HepG2 (cell line): Measurements from ENCODE around the gene APBB1. TPM values are rescaled to one million over a fixed set of nuclear protein-coding genes. Genes with fewer than 3 reads are reported as not detected.
A peak's percentile ranks its signal among the peaks of the same experiment; 100 is the strongest.

Experiments
- CREM ChIP-seq, 2 experiments: sonication (generic) in 1 of 2; formaldehyde crosslinking in 1 of 2; IDR thresholded peaks; 2 replicates each; pipeline versions ENCODE4 v1.4.0 to v1.6.1; 2016 to 2020; ENCODE audit warnings: antibody characterized with exemption in 1 of 2, mild to moderate bottlenecking in 1 of 2, missing genetic modification reagents in 1 of 2
- ELF3 ChIP-seq: IDR thresholded peaks from 2 replicates; pipeline ENCODE4 v1.6.1; 2016; ENCODE audit warnings: missing genetic modification reagents, missing compliant biosample characterization
- GFI1 ChIP-seq: sonication (generic); formaldehyde crosslinking; IDR thresholded peaks from 2 replicates; pipeline ENCODE4 v1.5.0; 2020; ENCODE audit warnings: missing genetic modification reagents, mild to moderate bottlenecking, borderline replicate concordance
- KDM6A ChIP-seq: IDR thresholded peaks from 2 replicates; pipeline ENCODE4 v1.6.1; 2016; ENCODE audit warnings: low read depth
- MAZ ChIP-seq, 2 experiments: sonication (generic) in 1 of 2; formaldehyde crosslinking in 1 of 2; IDR thresholded peaks; 2 replicates each; pipeline versions ENCODE4 v1.5.0 to v1.6.1; 2012 to 2020; ENCODE audit warnings: low read depth in 2 of 2, mild to moderate bottlenecking in 2 of 2, borderline replicate concordance in 1 of 2, improper control_type of control experiment in 1 of 2, low read length in 1 of 2, missing genetic modification reagents in 1 of 2, moderate library complexity in 1 of 2
- MTA3 ChIP-seq: sonication (generic); formaldehyde crosslinking; IDR thresholded peaks from 2 replicates; pipeline ENCODE4 v1.4.0; 2020; ENCODE audit warnings: missing genetic modification reagents
- NONO ChIP-seq, 2 experiments: fragments of 450-650 bp in 1 of 2; sonication (generic) in 1 of 2; formaldehyde crosslinking in 1 of 2; IDR thresholded peaks in 1 of 2; conservative IDR thresholded peaks in 1 of 2; 2 replicates each; pipeline versions ENCODE4 v1.6.1 to v1.8.0; 2017 to 2022; ENCODE audit warnings: mild to moderate bottlenecking in 1 of 2, missing genetic modification reagents in 1 of 2, moderate library complexity in 1 of 2
- RXRB ChIP-seq: IDR thresholded peaks from 2 replicates; pipeline ENCODE4 v1.6.1; 2016; ENCODE audit warnings: borderline replicate concordance, missing genetic modification reagents, missing compliant biosample characterization
- SMARCC2 ChIP-seq: fragments of 450-650 bp; IDR thresholded peaks from 2 replicates; pipeline ENCODE4 v1.6.1; 2017; ENCODE audit warnings: antibody characterized with exemption, mild to moderate bottlenecking
- SUZ12 ChIP-seq: fragments of 150-350 bp; IDR thresholded peaks from 2 replicates; pipeline ENCODE4 v1.6.1; 2014; ENCODE audit warnings: low read depth, low read length
- XRCC5 ChIP-seq: fragments of 200-400 bp; formaldehyde crosslinking; optimal IDR thresholded peaks from 2 replicates; pipeline ENCODE3; 2017; ENCODE audit warnings: mild to moderate bottlenecking, low read length
- ZMYM3 ChIP-seq: sonication (generic); formaldehyde crosslinking; IDR thresholded peaks from 2 replicates; pipeline ENCODE4 v1.5.1; 2020; ENCODE audit warnings: mild to moderate bottlenecking, missing genetic modification reagents
- polyA plus RNA-seq, 8 experiments: library from polyadenylated mRNA; depleted of rRNA in 3 of 8; stranded (reverse) in 7 of 8; unstranded in 1 of 8; fragments of >200 nt; fragmentation: Illumina TruSeq in 4 of 8; extraction: Trizol in 4 of 8; gene quantifications; 2 replicates each; pipeline versions ENCODE4 v1.2.1 to v1.2.3, GENCODE V29; 2011 to 2016; ENCODE audit warnings: low read depth in 4 of 8, missing spikeins in 1 of 8, mixed read lengths in 1 of 8; ENCODE audit not compliant: insufficient read depth in 1 of 8
- total RNA-seq, 5 experiments: library from RNA; depleted of rRNA; stranded (reverse); fragments of >200 nt; fragmentation: Illumina TruSeq; extraction: Trizol; gene quantifications; 2 replicates each; pipeline ENCODE4 v1.2.3, GENCODE V29; 2016; ENCODE audit warnings: low read depth in 1 of 5
- TF ChIP-seq, protein P1 (sequence below): sonication (generic); formaldehyde crosslinking; IDR thresholded peaks from 2 replicates; pipeline ENCODE4 v1.5.1; 2020; ENCODE audit warnings: missing genetic modification reagents, mild to moderate bottlenecking, borderline replicate concordance
- TF ChIP-seq, protein P2 (sequence below): IDR thresholded peaks from 2 replicates; pipeline ENCODE4 v1.6.1; 2016; ENCODE audit warnings: mild to moderate bottlenecking
- TF ChIP-seq, protein P3 (sequence below): sonication (generic); formaldehyde crosslinking; IDR thresholded peaks from 2 replicates; pipeline ENCODE4 v1.4.0; 2020; ENCODE audit warnings: missing genetic modification reagents, borderline replicate concordance
- TF ChIP-seq, protein P4 (sequence below): sonication (generic); formaldehyde crosslinking; IDR thresholded peaks from 2 replicates; pipeline ENCODE4 v1.9.0; 2022; ENCODE audit warnings: low read depth, missing genetic modification reagents
- TF ChIP-seq, protein P5 (sequence below), 2 experiments: sonication (generic) in 1 of 2; formaldehyde crosslinking in 1 of 2; IDR thresholded peaks; 2 replicates each; pipeline versions ENCODE4 v1.4.0 to v1.6.1; 2016 to 2020; ENCODE audit warnings: borderline replicate concordance in 1 of 2, low read depth in 1 of 2, mild to moderate bottlenecking in 1 of 2, missing genetic modification reagents in 1 of 2

APBB1 gene
- total and polyA plus RNA-seq, 2 of the 13 experiments (the other 11 are each of a cell fraction or from before 2014, with no cell fraction given): 1.7 to 3.5 TPM

DNA sequence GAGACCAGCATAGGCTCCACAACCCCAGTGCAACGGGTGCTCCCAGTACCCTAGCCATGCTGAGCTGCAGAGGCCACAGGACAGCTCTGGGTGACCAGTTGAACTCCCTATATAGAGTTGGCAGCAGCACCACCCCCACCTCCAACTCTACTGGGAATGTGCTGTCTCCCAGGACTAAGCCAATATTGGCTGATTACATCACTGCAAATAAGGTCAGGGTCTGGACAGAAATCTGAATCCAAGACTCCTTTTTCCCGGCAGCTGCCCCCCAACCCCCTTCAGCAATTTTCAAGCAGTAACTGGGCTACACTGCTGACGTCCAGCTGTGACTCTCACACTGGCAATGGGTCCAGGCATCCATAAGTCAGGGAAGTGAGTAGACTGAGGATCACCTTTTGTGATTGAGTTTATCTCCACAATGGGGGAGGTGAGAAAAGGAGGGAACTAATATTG, 22.0 kb upstream of the APBB1 start, which contains the start of gene HPX (continued):
- TF ChIP-seq, protein P1, sequence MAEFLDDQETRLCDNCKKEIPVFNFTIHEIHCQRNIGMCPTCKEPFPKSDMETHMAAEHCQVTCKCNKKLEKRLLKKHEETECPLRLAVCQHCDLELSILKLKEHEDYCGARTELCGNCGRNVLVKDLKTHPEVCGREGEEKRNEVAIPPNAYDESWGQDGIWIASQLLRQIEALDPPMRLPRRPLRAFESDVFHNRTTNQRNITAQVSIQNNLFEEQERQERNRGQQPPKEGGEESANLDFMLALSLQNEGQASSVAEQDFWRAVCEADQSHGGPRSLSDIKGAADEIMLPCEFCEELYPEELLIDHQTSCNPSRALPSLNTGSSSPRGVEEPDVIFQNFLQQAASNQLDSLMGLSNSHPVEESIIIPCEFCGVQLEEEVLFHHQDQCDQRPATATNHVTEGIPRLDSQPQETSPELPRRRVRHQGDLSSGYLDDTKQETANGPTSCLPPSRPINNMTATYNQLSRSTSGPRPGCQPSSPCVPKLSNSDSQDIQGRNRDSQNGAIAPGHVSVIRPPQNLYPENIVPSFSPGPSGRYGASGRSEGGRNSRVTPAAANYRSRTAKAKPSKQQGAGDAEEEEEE (CRISPR knock-in tag): no peak
- 0 out of 2 replicates have a peak, but pooled peaks have one; percentile 18 for TF ChIP-seq ELF3 (CRISPR knock-in tag)
- peak; percentile 70; the same call in 1 of the 2 replicates for TF ChIP-seq RXRB (CRISPR knock-in tag)
- TF ChIP-seq GFI1: peak; percentile 96
- TF ChIP-seq, protein P2, sequence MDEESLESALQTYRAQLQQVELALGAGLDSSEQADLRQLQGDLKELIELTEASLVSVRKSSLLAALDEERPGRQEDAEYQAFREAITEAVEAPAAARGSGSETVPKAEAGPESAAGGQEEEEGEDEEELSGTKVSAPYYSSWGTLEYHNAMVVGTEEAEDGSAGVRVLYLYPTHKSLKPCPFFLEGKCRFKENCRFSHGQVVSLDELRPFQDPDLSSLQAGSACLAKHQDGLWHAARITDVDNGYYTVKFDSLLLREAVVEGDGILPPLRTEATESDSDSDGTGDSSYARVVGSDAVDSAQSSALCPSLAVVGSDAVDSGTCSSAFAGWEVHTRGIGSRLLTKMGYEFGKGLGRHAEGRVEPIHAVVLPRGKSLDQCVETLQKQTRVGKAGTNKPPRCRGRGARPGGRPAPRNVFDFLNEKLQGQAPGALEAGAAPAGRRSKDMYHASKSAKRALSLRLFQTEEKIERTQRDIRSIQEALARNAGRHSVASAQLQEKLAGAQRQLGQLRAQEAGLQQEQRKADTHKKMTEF (CRISPR knock-in tag): peak; percentile 69; the same call in 1 of the 2 replicates
- TF ChIP-seq KDM6A: peak; percentile 85; the same call in 1 of the 2 replicates
- no peak for TF ChIP-seq NONO (IDR thresholded peaks at IDR 0.05)
- peak; percentile 75; the same call in 1 of the 2 replicates for TF ChIP-seq NONO (CRISPR knock-in tag; conservative IDR thresholded peaks at IDR 0.05)
- TF ChIP-seq, protein P3, sequence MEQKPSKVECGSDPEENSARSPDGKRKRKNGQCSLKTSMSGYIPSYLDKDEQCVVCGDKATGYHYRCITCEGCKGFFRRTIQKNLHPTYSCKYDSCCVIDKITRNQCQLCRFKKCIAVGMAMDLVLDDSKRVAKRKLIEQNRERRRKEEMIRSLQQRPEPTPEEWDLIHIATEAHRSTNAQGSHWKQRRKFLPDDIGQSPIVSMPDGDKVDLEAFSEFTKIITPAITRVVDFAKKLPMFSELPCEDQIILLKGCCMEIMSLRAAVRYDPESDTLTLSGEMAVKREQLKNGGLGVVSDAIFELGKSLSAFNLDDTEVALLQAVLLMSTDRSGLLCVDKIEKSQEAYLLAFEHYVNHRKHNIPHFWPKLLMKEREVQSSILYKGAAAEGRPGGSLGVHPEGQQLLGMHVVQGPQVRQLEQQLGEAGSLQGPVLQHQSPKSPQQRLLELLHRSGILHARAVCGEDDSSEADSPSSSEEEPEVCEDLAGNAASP (CRISPR knock-in tag): peak; percentile 59; the same call in 1 of the 2 replicates
- TF ChIP-seq XRCC5: peak; percentile 39
- TF ChIP-seq MAZ (IDR thresholded peaks at IDR 0.05; ENCODE audit: borderline replicate concordance, low read depth, low read length): peak; percentile 36; the same call in 1 of the 2 replicates
- peak; percentile 74; the same call in 1 of the 2 replicates for TF ChIP-seq MAZ (CRISPR knock-in tag; IDR thresholded peaks at IDR 0.05; ENCODE audit: low read depth)
- TF ChIP-seq SMARCC2: no peak
- TF ChIP-seq ZMYM3 (CRISPR knock-in tag): no peak
- TF ChIP-seq, protein P4, sequence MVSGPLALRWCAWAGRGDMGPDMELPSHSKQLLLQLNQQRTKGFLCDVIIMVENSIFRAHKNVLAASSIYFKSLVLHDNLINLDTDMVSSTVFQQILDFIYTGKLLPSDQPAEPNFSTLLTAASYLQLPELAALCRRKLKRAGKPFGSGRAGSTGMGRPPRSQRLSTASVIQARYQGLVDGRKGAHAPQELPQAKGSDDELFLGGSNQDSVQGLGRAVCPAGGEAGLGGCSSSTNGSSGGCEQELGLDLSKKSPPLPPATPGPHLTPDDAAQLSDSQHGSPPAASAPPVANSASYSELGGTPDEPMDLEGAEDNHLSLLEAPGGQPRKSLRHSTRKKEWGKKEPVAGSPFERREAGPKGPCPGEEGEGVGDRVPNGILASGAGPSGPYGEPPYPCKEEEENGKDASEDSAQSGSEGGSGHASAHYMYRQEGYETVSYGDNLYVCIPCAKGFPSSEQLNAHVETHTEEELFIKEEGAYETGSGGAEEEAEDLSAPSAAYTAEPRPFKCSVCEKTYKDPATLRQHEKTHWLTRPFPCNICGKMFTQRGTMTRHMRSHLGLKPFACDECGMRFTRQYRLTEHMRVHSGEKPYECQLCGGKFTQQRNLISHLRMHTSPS (CRISPR knock-in tag): 0 out of 2 replicates have a peak, but pooled peaks have one; percentile 54
- no peak for TF ChIP-seq MTA3 (CRISPR knock-in tag)
- TF ChIP-seq CREM (IDR thresholded peaks at IDR 0.05): peak; percentile 54; the same call in 1 of the 2 replicates
- no peak for TF ChIP-seq CREM (CRISPR knock-in tag; IDR thresholded peaks at IDR 0.05)
- TF ChIP-seq SUZ12: no peak
- TF ChIP-seq, protein P5, sequence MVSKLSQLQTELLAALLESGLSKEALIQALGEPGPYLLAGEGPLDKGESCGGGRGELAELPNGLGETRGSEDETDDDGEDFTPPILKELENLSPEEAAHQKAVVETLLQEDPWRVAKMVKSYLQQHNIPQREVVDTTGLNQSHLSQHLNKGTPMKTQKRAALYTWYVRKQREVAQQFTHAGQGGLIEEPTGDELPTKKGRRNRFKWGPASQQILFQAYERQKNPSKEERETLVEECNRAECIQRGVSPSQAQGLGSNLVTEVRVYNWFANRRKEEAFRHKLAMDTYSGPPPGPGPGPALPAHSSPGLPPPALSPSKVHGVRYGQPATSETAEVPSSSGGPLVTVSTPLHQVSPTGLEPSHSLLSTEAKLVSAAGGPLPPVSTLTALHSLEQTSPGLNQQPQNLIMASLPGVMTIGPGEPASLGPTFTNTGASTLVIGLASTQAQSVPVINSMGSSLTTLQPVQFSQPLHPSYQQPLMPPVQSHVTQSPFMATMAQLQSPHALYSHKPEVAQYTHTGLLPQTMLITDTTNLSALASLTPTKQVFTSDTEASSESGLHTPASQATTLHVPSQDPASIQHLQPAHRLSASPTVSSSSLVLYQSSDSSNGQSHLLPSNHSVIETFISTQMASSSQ (IDR thresholded peaks at IDR 0.05; ENCODE audit: low read depth): 0 out of 2 replicates have a peak, but pooled peaks have one; percentile 36
- TF ChIP-seq, protein P5 (CRISPR knock-in tag; IDR thresholded peaks at IDR 0.05; ENCODE audit: borderline replicate concordance): peak; percentile 71
